ENCODE data around the gene USP17L5.
"Not testable (repeated sequence)": the region's sequence is repeated elsewhere in the genome, so short reads cannot be mapped to it uniquely, and the experiment has no call there.

GRCh38 chr4:9339103-9339502 lies at the start of gene USP17L5:
- not testable (repeated sequence) for TF ChIP-seq EZH2 (IDR thresholded peaks at IDR 0.05); POLR2AphosphoS5 (IDR thresholded peaks at IDR 0.05; ENCODE audit: borderline replicate concordance, low read depth, low read length)
